ENCODE results near the gene C1orf210. TPM values are rescaled to one million over a fixed set of nuclear protein-coding genes. Genes with fewer than 3 reads are reported as not detected.

The C1orf210 gene
- total and polyA plus RNA-seq, 9 of the 15 experiments (the other 6 are each of a cell fraction or from before 2014, with no cell fraction given), result 0.21 TPM; not detected in 8

DNA sequence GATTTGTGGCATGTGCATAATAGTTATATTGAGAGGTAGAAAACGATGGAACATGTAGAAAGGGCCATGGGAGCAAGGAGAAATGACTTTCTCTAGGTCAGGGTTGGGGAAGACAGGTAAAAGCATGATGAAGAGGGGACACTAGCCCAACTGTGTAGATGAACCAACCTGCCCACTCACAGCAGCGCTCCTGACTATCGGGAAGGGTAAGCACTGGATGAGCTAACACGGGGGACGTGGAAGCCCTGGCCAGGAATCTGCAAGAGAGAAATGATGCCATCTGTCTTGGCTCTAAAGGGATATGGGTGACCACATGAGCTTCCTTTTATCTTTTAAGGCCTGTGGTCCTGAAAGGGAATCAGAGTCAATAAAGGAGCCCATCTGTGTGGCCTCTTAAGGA is 51.8 kb downstream of the C1orf210 start:
- Histone ChIP-seq H4K20me1 (replicated peaks; ENCODE audit: control insufficient read depth, insufficient read depth, low read length) (peaks cover 5% of the 10 kb centered on the region; the same call in 1 of the 2 replicates), H3K27me3 (ENCODE audit: control insufficient read depth in 2 of 2, insufficient read depth in 2 of 2, low read length in 2 of 2) (peaks cover 26 to 63% of the 10 kb centered on the region in 2 experiments), H3K4me3 (no peak overlapping the region), H3K9me1 (ENCODE audit: control insufficient read depth, insufficient read depth, low read length) (no peaks in the 10 kb centered on the region), H3K27ac (ENCODE audit: extremely low read depth, low read depth, low read length) (no peak overlapping the region), H3K4me2 (ENCODE audit: insufficient read depth, low read length) (no peak overlapping the region), H3K79me2 (ENCODE audit: control insufficient read depth, insufficient read depth, low read length) (no peaks in the 10 kb centered on the region), H2AFZ (ENCODE audit: low read depth, low read length) (no peak overlapping the region), H3K9me3 (replicated peaks; ENCODE audit: control insufficient read depth, insufficient read depth, low read depth, low read length) (no peaks in the 10 kb centered on the region), H3K4me1 (replicated peaks in 1 of 2; ENCODE audit: control insufficient read depth in 2 of 2, insufficient read depth in 2 of 2, low read length in 2 of 2) (no peaks in the 10 kb centered on the region), H3K9ac (ENCODE audit: insufficient read depth in 1 of 2, low read depth in 2 of 2, low read length in 2 of 2) (no peak overlapping the region), H3K36me3 (ENCODE audit: control insufficient read depth, insufficient read depth, low read length) (no peaks in the 10 kb centered on the region)
- POLR2A ChIA-PET, result no interaction called here
- ATAC-seq (no peak), FAIRE-seq (no peak), DNase-seq (ENCODE audit: extremely low read depth in 1 of 4, low spot score in 3 of 4) (no peak)
- in situ Hi-C loops (cut with MboI), result loop anchor here (10.0 kb wide), 1 partner anchor 701 kb away; the partner anchor contains the start of gene ARTN
- intact Hi-C loops (cut with micrococcal nuclease), result no loop called here
- no TSS peak for BruUV-seq (replicated peaks)
- CTCF ChIA-PET (ENCODE audit: low intra/inter-chr PET ratio), result no interaction called here
- 6% methylated on average over 5 of the region's 5 CpGs for WGBS (ENCODE audit: insufficient coverage, low coverage, missing lambda C conversion rate)
- TF ChIP-seq PHF20 (IDR thresholded peaks at IDR 0.05; ENCODE audit: partially characterized antibody) (no peak), TSC22D4 (tag; IDR thresholded peaks at IDR 0.05) (no peak), ZNF280B (CRISPR knock-in tag; IDR thresholded peaks at IDR 0.05) (no peak), CCNT2 (IDR thresholded peaks at IDR 0.05; ENCODE audit: borderline replicate concordance, extremely low read depth, insufficient read length, low read depth, low read length) (no peak), RBM22 (IDR thresholded peaks at IDR 0.05; ENCODE audit: low read depth, low read length, poor library complexity, severe bottlenecking) (no peak), ELF2 (CRISPR knock-in tag; IDR thresholded peaks at IDR 0.05) (no peak), FOXM1 (IDR thresholded peaks at IDR 0.05; ENCODE audit: low read depth) (no peak), FOXM1 (CRISPR knock-in tag; IDR thresholded peaks at IDR 0.05; ENCODE audit: low read depth) (no peak), HEY1 (CRISPR knock-in tag; IDR thresholded peaks at IDR 0.05; ENCODE audit: borderline replicate concordance) (no peak), ZNF655 (CRISPR knock-in tag; IDR thresholded peaks at IDR 0.05) (no peak)
- TF ChIP-seq, protein P1, sequence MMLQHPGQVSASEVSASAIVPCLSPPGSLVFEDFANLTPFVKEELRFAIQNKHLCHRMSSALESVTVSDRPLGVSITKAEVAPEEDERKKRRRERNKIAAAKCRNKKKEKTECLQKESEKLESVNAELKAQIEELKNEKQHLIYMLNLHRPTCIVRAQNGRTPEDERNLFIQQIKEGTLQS (IDR thresholded peaks at IDR 0.05), result no peak
- TF ChIP-seq, protein P1 (CRISPR knock-in tag; conservative IDR thresholded peaks at IDR 0.05), result no peak
- TF ChIP-seq, protein P2, sequence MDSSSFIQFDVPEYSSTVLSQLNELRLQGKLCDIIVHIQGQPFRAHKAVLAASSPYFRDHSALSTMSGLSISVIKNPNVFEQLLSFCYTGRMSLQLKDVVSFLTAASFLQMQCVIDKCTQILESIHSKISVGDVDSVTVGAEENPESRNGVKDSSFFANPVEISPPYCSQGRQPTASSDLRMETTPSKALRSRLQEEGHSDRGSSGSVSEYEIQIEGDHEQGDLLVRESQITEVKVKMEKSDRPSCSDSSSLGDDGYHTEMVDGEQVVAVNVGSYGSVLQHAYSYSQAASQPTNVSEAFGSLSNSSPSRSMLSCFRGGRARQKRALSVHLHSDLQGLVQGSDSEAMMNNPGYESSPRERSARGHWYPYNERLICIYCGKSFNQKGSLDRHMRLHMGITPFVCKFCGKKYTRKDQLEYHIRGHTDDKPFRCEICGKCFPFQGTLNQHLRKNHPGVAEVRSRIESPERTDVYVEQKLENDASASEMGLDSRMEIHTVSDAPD (CRISPR knock-in tag; IDR thresholded peaks at IDR 0.05), result no peak
